HepG2 (cell line): ENCODE measurements around the gene FOSL2. TPM values are rescaled to one million over a fixed set of nuclear protein-coding genes. Genes with fewer than 3 reads are reported as not detected.

Source experiments
- ATAC-seq: fragments of 200-7000 bp; cut with Tn5 transposase; 3 replicates; pipeline ENCODE4 v1.9.1; 2020; ENCODE audit warnings: mild to moderate bottlenecking, moderate library complexity
- BruUV-seq: library from RNA; stranded (reverse); fragments of 400-500 nt; replicated peaks from 2 replicates; lab custom pipeline; 2021; lab: Mats Ljungman, UMichigan
- CTCF ChIA-PET: fragments of 300-600 bp; formaldehyde crosslinking; extraction: SDS; loops from one replicate; lab custom pipeline; 2021; ENCODE audit warnings: low total read pairs, inconsistent platforms, low intra/inter-chr PET ratio; lab: Yijun Ruan, JAX
- POLR2A ChIA-PET: fragments of 350-600 bp; sonication (Branson Sonifier 250); formaldehyde crosslinking; loops from one replicate; lab custom pipeline; 2020; ENCODE audit warnings: antibody characterized with exemption, inconsistent platforms; lab: Yijun Ruan, JAX
- DNase-seq: peaks from one replicate; pipeline ENCODE4 v3.0.0-alpha.2; 2015; ENCODE audit warnings: low spot score
- FAIRE-seq: peaks from 3 replicates; lab custom pipeline; 2011; peaks lifted over from hg19 to GRCh38; lab: Jason Lieb, UNC
- H2AFZ ChIP-seq: one replicate; pipeline ENCODE4 v1.6.1; 2011; ENCODE audit warnings: low read length, inconsistent platforms
- H3K27ac ChIP-seq: fragments of 300-600 bp; 3 replicates; pipeline ENCODE4 v1.8.0; 2011; ENCODE audit warnings: mixed run types, mild to moderate bottlenecking, mixed read lengths, low read length, inconsistent platforms; ENCODE audit not compliant: insufficient read depth; ENCODE audit errors: extremely low read length
- H3K27me3 ChIP-seq, 2 experiments: fragments of 200-600 bp in 1 of 2; 2 replicates in 1 of 2; 3 replicates in 1 of 2; pipeline versions ENCODE4 v1.6.0 to v1.8.0; 2011; ENCODE audit warnings: low read length in 2 of 2, mild to moderate bottlenecking in 2 of 2, moderate library complexity in 2 of 2, inconsistent platforms in 1 of 2; ENCODE audit not compliant: insufficient read depth in 2 of 2, control insufficient read depth in 1 of 2
- H3K36me3 ChIP-seq, 2 experiments: fragments of 200-600 bp in 1 of 2; replicated peaks in 1 of 2; 2 replicates in 1 of 2; 3 replicates in 1 of 2; pipeline versions ENCODE4 v1.5.1 to v1.8.0; 2011; ENCODE audit warnings: low read length in 2 of 2, inconsistent platforms in 1 of 2; ENCODE audit not compliant: insufficient read depth in 2 of 2, control insufficient read depth in 1 of 2
- H3K4me1 ChIP-seq: 2 replicates; pipeline ENCODE4 v1.5.1; 2012; ENCODE audit warnings: low read length, inconsistent platforms; ENCODE audit not compliant: insufficient read depth
- H3K4me2 ChIP-seq: 2 replicates; pipeline ENCODE4 v1.6.0; 2011; ENCODE audit warnings: low read depth, low read length, inconsistent platforms
- H3K4me3 ChIP-seq, 3 experiments: fragments of 200-600 bp in 1 of 3; sonication (generic), shearing (Covaris generic) in 1 of 3; replicated peaks in 1 of 3; 2 replicates each; pipeline ENCODE4 v1.5.1; 2011 to 2016; ENCODE audit warnings: low read length in 3 of 3, inconsistent platforms in 2 of 3, low read depth in 2 of 3, mild to moderate bottlenecking in 2 of 3, control low read depth in 1 of 3, mixed read lengths in 1 of 3; ENCODE audit not compliant: insufficient read depth in 1 of 3
- H3K79me2 ChIP-seq: one replicate; pipeline ENCODE4 v1.6.1; 2011; ENCODE audit warnings: low read length, inconsistent platforms; ENCODE audit not compliant: insufficient read depth
- H3K9ac ChIP-seq: 2 replicates; pipeline ENCODE4 v1.6.0; 2011; ENCODE audit warnings: mild to moderate bottlenecking, low read depth, low read length, inconsistent platforms; ENCODE audit not compliant: insufficient read depth
- H3K9me3 ChIP-seq: 2 replicates; pipeline ENCODE4 v1.5.1; 2012; ENCODE audit warnings: mild to moderate bottlenecking, low read length
- H4K20me1 ChIP-seq: 2 replicates; pipeline ENCODE4 v1.6.0; 2011; ENCODE audit warnings: inconsistent platforms, mild to moderate bottlenecking, low read length, moderate library complexity; ENCODE audit not compliant: insufficient read depth
- BORCS8-MEF2B ChIP-seq: sonication (generic); formaldehyde crosslinking; IDR thresholded peaks from 2 replicates; pipeline ENCODE4 v1.8.0; 2022; ENCODE audit warnings: mild to moderate bottlenecking, missing genetic modification reagents
- FOXA3 ChIP-seq: IDR thresholded peaks from 2 replicates; pipeline ENCODE4 v1.6.1; 2016; ENCODE audit warnings: missing genetic modification reagents, missing compliant biosample characterization
- FOXC1 ChIP-seq: sonication (generic); formaldehyde crosslinking; IDR thresholded peaks from 2 replicates; pipeline ENCODE4 v1.8.0; 2022; ENCODE audit warnings: mild to moderate bottlenecking, missing genetic modification reagents, borderline replicate concordance
- FOXM1 ChIP-seq: sonication (generic); formaldehyde crosslinking; IDR thresholded peaks from 2 replicates; pipeline ENCODE4 v1.5.0; 2020; ENCODE audit warnings: missing genetic modification reagents
- GATAD1 ChIP-seq: IDR thresholded peaks from 2 replicates; pipeline ENCODE4 v1.6.1; 2016; ENCODE audit warnings: missing genetic modification reagents, missing compliant biosample characterization
- HNF4A ChIP-seq: sonication (generic); formaldehyde crosslinking; IDR thresholded peaks from 2 replicates; pipeline ENCODE4 v1.4.0; 2020; ENCODE audit warnings: missing genetic modification reagents
- HNF4G ChIP-seq, 2 experiments: sonication (generic) in 1 of 2; formaldehyde crosslinking in 1 of 2; IDR thresholded peaks; 2 replicates each; pipeline versions ENCODE4 v1.4.0 to v1.6.1; 2011 to 2020; ENCODE audit warnings: borderline replicate concordance in 2 of 2, low read depth in 2 of 2, mild to moderate bottlenecking in 2 of 2, low read length in 1 of 2, missing genetic modification reagents in 1 of 2, moderate library complexity in 1 of 2
- HNRNPL ChIP-seq: fragments of 200-400 bp; formaldehyde crosslinking; IDR thresholded peaks from 2 replicates; pipeline ENCODE4 v1.6.1; 2017; ENCODE audit warnings: mild to moderate bottlenecking, low read depth, low read length
- KDM5B ChIP-seq: sonication (generic); formaldehyde crosslinking; IDR thresholded peaks from 2 replicates; pipeline ENCODE4 v1.4.0; 2020; ENCODE audit warnings: missing genetic modification reagents, mild to moderate bottlenecking, borderline replicate concordance
- MIXL1 ChIP-seq: IDR thresholded peaks from 2 replicates; pipeline ENCODE4 v1.6.1; 2016
- MTA1 ChIP-seq: sonication (generic); formaldehyde crosslinking; IDR thresholded peaks from 2 replicates; pipeline ENCODE4 v1.4.0; 2020; ENCODE audit warnings: missing genetic modification reagents, mild to moderate bottlenecking, borderline replicate concordance
- NCOR1 ChIP-seq: fragments of 200-600 bp; sonication (generic); IDR thresholded peaks from 2 replicates; pipeline ENCODE4 v1.7.0; 2017; ENCODE audit warnings: antibody characterized with exemption, low read length, borderline replicate concordance
- POLR2G ChIP-seq: fragments of 200-400 bp; formaldehyde crosslinking; IDR thresholded peaks from 2 replicates; pipeline ENCODE4 v1.6.1; 2018; ENCODE audit warnings: mild to moderate bottlenecking, low read depth, low read length, moderate library complexity
- REPIN1 ChIP-seq: sonication (generic); formaldehyde crosslinking; IDR thresholded peaks from 2 replicates; pipeline ENCODE4 v1.8.0; 2022; ENCODE audit warnings: missing genetic modification reagents, low read depth, mild to moderate bottlenecking, borderline replicate concordance
- TCF7L2 ChIP-seq: IDR thresholded peaks from 2 replicates; pipeline ENCODE4 v1.6.1; 2011; ENCODE audit warnings: mild to moderate bottlenecking, low read depth, low read length, moderate library complexity
- XRCC5 ChIP-seq: fragments of 200-400 bp; formaldehyde crosslinking; optimal IDR thresholded peaks from 2 replicates; pipeline ENCODE3; 2017; ENCODE audit warnings: mild to moderate bottlenecking, low read length
- ZMYM2 ChIP-seq: sonication (generic); formaldehyde crosslinking; IDR thresholded peaks from 2 replicates; pipeline ENCODE4 v1.8.0; 2022; ENCODE audit warnings: mild to moderate bottlenecking, missing genetic modification reagents
- ZNF136 ChIP-seq: sonication (generic); formaldehyde crosslinking; IDR thresholded peaks from 2 replicates; pipeline ENCODE4 v1.8.1; 2022; ENCODE audit warnings: low read depth, mild to moderate bottlenecking, moderate library complexity, missing genetic modification reagents
- ZNF296 ChIP-seq: sonication (generic); formaldehyde crosslinking; conservative IDR thresholded peaks from 2 replicates; pipeline ENCODE4 v1.5.0; 2020; ENCODE audit warnings: mild to moderate bottlenecking, missing genetic modification reagents
- ZNF44 ChIP-seq: sonication (generic); formaldehyde crosslinking; IDR thresholded peaks from 2 replicates; pipeline ENCODE4 v1.5.1; 2020; ENCODE audit warnings: mild to moderate bottlenecking, missing genetic modification reagents
- ZNF501 ChIP-seq: sonication (generic); formaldehyde crosslinking; IDR thresholded peaks from 2 replicates; pipeline ENCODE4 v1.5.1; 2020; ENCODE audit warnings: mild to moderate bottlenecking, moderate library complexity, missing genetic modification reagents
- ZNF720 ChIP-seq: sonication (generic); formaldehyde crosslinking; IDR thresholded peaks from 2 replicates; pipeline ENCODE4 v1.4.0; 2020; ENCODE audit warnings: missing genetic modification reagents
- ZNF747 ChIP-seq: sonication (generic); formaldehyde crosslinking; IDR thresholded peaks from 2 replicates; pipeline ENCODE4 v1.8.1; 2023; ENCODE audit warnings: missing genetic modification reagents, mild to moderate bottlenecking, borderline replicate concordance
- ZSCAN25 ChIP-seq: sonication (generic); formaldehyde crosslinking; IDR thresholded peaks from 2 replicates; pipeline ENCODE4 v1.8.0; 2022; ENCODE audit warnings: mild to moderate bottlenecking, missing genetic modification reagents
- WGBS: methylation state at CpG from one replicate; pipeline ENCODE4 v1.1.6; 2017; ENCODE audit warnings: low lambda C conversion rate; 5-methylcytosine and 5-hydroxymethylcytosine counted together
- in situ Hi-C: cut with HindIII; loops from 2 replicates; pipeline ENCODE4 v1.10.0; 2017; ENCODE audit warnings: low pct_unique_long_range_greater_than_20kb; ENCODE audit not compliant: extremely low pct_ligation_motif_present
- intact Hi-C: fragments of 100-400 bp; cut with micrococcal nuclease; formaldehyde crosslinking; loops from one replicate; pipeline ENCODE4 v1.10.0; 2022; ENCODE audit not compliant: unreplicated experiment
- polyA plus RNA-seq, 8 experiments: library from polyadenylated mRNA; depleted of rRNA in 3 of 8; stranded (reverse) in 7 of 8; unstranded in 1 of 8; fragments of >200 nt; fragmentation: Illumina TruSeq in 4 of 8; extraction: Trizol in 4 of 8; gene quantifications; 2 replicates each; pipeline versions ENCODE4 v1.2.1 to v1.2.3, GENCODE V29; 2011 to 2016; ENCODE audit warnings: low read depth in 4 of 8, missing spikeins in 1 of 8, mixed read lengths in 1 of 8; ENCODE audit not compliant: insufficient read depth in 1 of 8
- total RNA-seq, 5 experiments: library from RNA; depleted of rRNA; stranded (reverse); fragments of >200 nt; fragmentation: Illumina TruSeq; extraction: Trizol; gene quantifications; 2 replicates each; pipeline ENCODE4 v1.2.3, GENCODE V29; 2016; ENCODE audit warnings: low read depth in 1 of 5
- TF ChIP-seq, protein P1 (sequence below): sonication (generic); formaldehyde crosslinking; IDR thresholded peaks from 2 replicates; pipeline ENCODE4 v1.5.1; 2020; ENCODE audit warnings: mild to moderate bottlenecking, moderate library complexity, missing genetic modification reagents

FOSL2 gene
- total and polyA plus RNA-seq, 2 of the 13 experiments (the other 11 are each of a cell fraction or from before 2014, with no cell fraction given), result 3.4 to 18.1 TPM

DNA sequence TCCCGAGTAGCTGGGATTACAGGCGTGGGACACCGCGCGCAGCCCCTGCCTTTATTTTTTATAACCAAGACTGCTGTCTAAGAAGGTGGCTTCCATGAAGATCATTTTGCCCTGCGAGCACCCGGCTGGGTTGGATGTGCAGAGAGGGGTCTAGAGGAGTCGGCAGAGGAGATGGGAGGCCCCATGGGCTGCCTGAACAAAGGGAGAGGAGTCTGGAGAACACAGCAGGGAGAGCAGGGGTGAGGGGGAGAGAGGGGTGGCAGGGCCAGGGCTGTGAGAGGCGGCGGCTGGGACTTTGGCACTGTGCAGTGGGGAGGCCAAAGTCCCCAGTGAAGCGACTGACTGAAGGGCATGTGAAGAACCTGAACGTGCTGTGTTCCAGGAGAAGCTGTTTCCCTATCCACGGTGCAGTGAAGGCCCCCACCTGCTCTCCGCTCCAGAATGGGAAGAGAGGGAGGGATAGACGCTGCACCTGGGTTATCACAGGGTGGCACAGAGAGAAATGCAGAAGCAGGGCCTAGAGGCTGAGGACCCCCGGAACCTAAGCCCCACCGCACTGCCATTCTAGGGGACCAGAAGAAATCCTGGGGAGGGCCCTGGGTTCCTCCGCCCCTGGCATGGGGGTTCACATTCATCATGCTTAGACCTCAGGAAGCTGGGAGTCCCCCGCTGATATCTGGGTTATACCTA, 24.8 kb upstream of the FOSL2 start:
- intact Hi-C loops (no loop called here), in situ Hi-C loops (no loop called here)
- Histone ChIP-seq H3K27ac (no peak overlapping the region), H4K20me1 (no peaks in the 10 kb centered on the region), H2AFZ (no peak overlapping the region), H3K36me3 (no peaks in the 10 kb centered on the region), H3K4me1 (peaks cover 37% of the 10 kb centered on the region), H3K79me2 (no peaks in the 10 kb centered on the region), H3K4me2 (no peak overlapping the region), H3K27me3 (peaks cover 5 to 49% of the 10 kb centered on the region in 2 experiments; a peak in 4 of 5 replicates), H3K4me3 (no peak overlapping the region; a peak in 1 of 6 replicates), H3K9me3 (no peaks in the 10 kb centered on the region), H3K9ac (no peak overlapping the region)
- no TSS peak for BruUV-seq
- ATAC-seq, result peak; percentile 41
- ChIA-PET POLR2A (interaction anchor here (1.2 kb wide), 1 partner anchor 655 kb away, joined by 7 read pairs; no protein-coding TSS in a partner anchor), CTCF (no interaction called here)
- FAIRE-seq, result no peak
- DNase-seq, result no peak
- 52% methylated on average over 19 of the region's 19 CpGs for WGBS
- TF ChIP-seq ZNF296 (no peak), FOXA3 (CRISPR knock-in tag) (no peak), HNRNPL (0 out of 2 replicates have a peak, but pooled peaks have one; percentile 19), MIXL1 (CRISPR knock-in tag) (no peak), FOXC1 (CRISPR knock-in tag) (no peak), ZNF44 (CRISPR knock-in tag) (no peak), ZMYM2 (CRISPR knock-in tag) (peak; percentile 68; the same call in 1 of the 2 replicates), NCOR1 (peak; percentile 46; the same call in 1 of the 2 replicates), BORCS8-MEF2B (CRISPR knock-in tag) (no peak), ZNF501 (CRISPR knock-in tag) (no peak), ZNF720 (CRISPR knock-in tag) (no peak), HNF4G (IDR thresholded peaks at IDR 0.05; ENCODE audit: borderline replicate concordance, low read depth, low read length) (peak; percentile 47; the same call in 1 of the 2 replicates), HNF4G (CRISPR knock-in tag; IDR thresholded peaks at IDR 0.05; ENCODE audit: borderline replicate concordance, low read depth) (no peak), POLR2G (no peak), REPIN1 (CRISPR knock-in tag) (no peak), ZSCAN25 (CRISPR knock-in tag) (peak; percentile 100), TCF7L2 (no peak), KDM5B (CRISPR knock-in tag) (0 out of 2 replicates have a peak, but pooled peaks have one; percentile 10), GATAD1 (CRISPR knock-in tag) (no peak), XRCC5 (peak; percentile 21), ZNF136 (CRISPR knock-in tag) (no peak), MTA1 (CRISPR knock-in tag) (0 out of 2 replicates have a peak, but pooled peaks have one; percentile 29), FOXM1 (no peak), ZNF747 (CRISPR knock-in tag) (no peak), HNF4A (peak; percentile 58)
- TF ChIP-seq, protein P1, sequence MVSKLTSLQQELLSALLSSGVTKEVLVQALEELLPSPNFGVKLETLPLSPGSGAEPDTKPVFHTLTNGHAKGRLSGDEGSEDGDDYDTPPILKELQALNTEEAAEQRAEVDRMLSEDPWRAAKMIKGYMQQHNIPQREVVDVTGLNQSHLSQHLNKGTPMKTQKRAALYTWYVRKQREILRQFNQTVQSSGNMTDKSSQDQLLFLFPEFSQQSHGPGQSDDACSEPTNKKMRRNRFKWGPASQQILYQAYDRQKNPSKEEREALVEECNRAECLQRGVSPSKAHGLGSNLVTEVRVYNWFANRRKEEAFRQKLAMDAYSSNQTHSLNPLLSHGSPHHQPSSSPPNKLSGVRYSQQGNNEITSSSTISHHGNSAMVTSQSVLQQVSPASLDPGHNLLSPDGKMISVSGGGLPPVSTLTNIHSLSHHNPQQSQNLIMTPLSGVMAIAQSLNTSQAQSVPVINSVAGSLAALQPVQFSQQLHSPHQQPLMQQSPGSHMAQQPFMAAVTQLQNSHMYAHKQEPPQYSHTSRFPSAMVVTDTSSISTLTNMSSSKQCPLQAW (CRISPR knock-in tag), result 0 out of 2 replicates have a peak, but pooled peaks have one; percentile 30
